ENCODE results near the gene WDR17.

Gene WDR17

DNA sequence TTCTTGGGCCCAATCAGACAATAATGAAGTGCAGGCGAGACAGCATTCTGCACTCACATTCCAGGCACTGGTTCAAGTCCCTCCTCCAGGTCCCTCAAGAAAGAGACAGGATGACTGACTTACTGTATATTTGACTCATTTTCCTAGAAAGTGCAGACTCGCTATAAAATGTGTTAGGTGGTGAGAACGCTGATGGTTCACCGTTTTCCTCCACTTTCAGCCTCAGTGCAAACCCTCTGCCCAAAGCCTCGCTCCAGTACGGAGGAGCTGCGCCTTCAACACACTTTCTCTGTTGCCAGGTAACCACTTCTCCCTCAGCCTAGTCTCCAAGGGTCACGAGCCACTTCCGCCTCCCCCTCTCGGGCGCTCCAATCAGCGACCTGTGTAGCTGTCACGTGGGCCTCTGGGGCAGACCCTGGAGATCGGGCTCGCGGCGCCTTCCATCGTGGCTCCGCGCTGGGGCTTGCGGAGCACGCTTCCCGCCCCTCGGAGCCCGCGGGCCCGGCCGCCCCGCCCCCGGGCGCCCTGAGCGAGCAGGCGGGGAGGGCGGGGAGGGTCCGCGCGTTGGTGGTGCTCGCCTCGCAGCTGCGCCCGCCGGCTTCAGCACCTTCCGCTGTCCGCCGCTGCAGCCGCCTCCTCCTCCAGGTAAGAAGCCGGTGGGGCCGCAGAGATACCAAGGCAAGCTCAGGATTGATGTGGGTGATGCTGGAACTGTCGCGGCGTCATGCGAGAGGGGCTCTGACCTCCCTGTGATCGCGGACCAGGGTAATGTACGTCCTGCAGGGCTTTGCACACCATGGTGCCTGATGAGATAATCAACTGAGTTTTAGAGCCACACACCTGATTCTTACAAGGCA is at the start of gene WDR17:
Gene WDR17 (plus strand): TSS at position 407 of the 857 bp plus-strand sequence. CDS start 45,740 bp downstream, outside the sequence.
- peak; percentile 66 for DNase-seq (ENCODE audit: low read depth in 2 of 2)

GRCh38 chr4:176016601-176017000 is 49.0 kb upstream of the WDR17 start:
- DNase-seq (ENCODE audit: low read depth in 2 of 2) = no peak

DNA sequence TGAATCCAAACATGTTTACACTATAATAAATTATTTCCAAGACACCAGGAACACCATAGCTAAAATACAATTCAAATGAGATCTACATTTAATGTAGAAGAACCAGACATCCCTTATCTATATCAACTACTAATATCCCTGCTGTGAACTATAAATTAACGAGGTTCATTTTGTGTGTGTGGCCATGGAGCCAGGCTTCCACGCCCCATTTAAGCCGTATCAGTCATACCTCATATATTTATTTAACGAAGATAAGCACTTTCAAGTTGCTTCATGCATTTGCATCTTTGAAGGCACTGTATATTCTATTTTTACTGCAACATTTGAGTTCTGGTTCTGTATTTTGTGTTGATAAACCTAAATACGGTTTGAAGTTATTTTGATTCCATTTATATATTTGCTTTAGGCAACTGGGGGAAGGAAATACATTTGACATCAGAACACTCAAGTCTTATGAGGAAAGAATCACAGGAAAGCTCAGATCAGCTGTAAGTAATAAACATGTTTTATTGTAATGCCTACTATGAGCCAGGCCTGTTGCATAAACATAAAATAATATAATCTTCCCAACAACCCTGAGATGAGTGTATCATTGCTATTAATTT is 45.1 kb upstream of the WDR17 start:
- DNase-seq (ENCODE audit: low read depth in 2 of 2) = no peak

DNA sequence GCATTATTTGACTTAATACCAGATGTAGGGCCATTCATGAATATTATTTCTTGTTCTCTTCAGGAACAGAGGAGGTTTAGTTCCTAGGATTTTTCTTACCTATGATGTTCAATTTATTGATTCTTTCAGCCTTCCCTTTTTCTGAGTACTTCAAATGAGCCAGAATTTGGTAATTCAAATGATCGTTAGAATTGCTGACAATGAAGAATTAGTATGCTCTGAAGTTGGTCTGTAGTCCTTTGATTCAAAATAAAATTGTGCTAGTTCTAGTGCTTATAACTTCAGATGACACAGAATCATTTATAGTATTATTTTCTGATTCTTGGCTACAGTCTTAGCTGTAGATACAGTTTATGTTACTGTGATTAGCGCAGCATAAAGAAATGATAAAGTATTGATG is 35.2 kb upstream of the WDR17 start:
- DNase-seq (ENCODE audit: low read depth in 2 of 2) = no peak

DNA sequence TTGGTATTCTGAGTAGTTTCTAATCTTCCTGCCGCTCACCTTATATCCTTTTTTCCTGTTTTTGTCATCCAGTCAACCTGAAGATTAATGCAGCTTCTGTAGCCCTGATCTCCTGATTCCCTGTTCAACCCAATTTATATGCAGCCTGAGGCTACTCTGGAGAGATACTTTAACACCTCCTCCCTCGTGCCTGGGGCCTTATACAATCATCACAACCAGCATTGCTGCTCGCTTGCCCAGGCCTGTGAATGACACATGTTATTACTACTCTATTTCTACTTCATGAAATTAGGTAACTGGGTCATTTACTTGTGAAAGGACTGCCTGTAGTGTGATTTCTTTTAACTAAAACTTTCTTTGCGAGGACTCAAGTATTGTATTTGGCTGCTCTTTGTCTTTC is 33.7 kb upstream of the WDR17 start:
- no peak for DNase-seq (ENCODE audit: low read depth in 2 of 2)

GRCh38 chr4:176032454-176032853 is 33.2 kb upstream of the WDR17 start:
- no peak for DNase-seq (ENCODE audit: low read depth in 2 of 2)

DNA sequence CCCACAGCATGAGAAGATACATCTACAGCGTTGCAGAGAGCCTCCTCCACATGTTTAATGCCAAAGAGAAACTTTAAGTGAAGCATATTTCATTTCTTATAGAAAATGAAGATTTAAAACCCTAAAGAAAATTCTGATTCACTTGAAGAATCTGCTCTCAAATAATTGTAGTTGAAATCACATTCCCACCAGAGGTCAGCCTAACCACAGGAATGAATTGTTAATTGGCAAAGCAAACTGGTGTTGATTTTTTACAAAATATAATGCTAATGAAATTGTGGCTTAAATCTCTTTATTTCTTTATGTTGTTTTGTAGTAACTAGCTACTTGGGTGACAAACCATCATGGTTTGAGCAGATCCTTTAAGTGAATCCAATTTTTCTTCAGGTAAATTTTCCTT is 31.1 kb upstream of the WDR17 start:
- no peak for DNase-seq (ENCODE audit: low read depth in 2 of 2)

GRCh38 chr4:176034936-176035335 is 30.7 kb upstream of the WDR17 start:
- no peak for DNase-seq (ENCODE audit: low read depth in 2 of 2)

DNA sequence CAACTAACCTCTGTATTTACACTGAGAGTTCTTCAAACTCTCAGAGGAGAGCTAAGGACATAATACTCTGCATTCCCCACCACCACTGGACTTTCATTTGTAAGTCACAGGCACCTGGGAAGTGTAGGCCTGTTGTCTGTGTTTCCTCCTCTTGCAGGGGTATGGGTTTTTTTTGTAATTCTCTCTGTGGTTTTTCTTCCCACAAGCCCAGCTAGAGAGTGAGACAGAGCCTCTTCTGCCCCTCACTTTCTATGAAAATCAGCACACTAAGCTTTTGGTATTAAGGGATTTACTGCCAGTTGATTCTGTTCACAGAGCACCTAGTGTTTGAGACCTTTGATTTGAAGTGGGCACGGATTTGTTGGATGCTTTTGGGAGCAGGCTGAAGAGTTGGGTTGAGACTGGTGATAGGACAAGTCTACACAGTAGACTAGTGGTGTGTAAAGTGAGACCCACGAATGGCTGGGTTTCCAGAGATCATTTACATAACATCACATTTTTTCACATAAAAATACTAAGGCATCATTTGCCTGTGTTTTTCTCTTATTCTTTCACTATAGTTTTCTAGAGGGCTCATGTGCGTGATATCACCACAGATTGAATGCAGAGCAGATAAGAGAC is 28.9 kb upstream of the WDR17 start:
- DNase-seq (ENCODE audit: low read depth in 2 of 2) = no peak

DNA sequence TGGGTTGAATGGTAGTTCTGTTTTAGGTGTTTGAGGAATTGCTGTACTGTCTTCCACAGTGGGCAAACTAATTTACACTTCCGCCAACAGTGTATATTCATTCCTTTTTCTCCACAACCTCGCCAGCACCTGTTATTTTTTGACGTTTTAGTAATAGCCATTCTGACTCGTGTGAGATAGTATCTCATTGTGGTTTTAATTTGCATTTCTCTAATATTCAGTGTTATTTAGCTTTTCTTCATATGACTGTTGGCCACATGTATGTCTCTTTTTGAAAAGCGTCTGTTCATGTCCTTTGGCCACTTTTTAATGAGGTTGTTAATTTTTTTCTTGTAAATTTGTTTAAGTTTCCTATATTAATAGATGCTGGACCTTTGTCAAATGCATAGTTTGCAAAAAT is 26.9 kb upstream of the WDR17 start:
- no peak for DNase-seq (ENCODE audit: low read depth in 2 of 2)

DNA sequence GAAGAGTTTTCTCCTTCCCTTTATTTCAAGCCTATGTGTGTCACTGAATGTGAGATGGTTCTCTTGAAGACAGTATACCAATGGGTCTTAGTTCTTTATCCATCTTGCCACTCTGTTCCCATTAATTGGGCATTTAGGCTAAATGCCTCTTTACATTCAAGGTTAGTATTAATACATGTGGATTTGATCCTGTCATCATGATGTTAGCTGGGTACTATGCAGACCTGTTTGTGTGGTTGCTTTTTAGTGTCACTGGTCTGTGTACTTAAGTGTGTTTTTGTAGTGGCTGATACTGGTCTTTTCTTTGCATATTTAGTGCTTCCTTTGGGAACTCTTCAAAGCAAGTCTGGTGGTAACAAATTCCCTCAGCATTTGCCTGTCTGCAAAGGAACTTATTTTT is 23.4 kb upstream of the WDR17 start:
- no peak for DNase-seq (ENCODE audit: low read depth in 2 of 2)

DNA sequence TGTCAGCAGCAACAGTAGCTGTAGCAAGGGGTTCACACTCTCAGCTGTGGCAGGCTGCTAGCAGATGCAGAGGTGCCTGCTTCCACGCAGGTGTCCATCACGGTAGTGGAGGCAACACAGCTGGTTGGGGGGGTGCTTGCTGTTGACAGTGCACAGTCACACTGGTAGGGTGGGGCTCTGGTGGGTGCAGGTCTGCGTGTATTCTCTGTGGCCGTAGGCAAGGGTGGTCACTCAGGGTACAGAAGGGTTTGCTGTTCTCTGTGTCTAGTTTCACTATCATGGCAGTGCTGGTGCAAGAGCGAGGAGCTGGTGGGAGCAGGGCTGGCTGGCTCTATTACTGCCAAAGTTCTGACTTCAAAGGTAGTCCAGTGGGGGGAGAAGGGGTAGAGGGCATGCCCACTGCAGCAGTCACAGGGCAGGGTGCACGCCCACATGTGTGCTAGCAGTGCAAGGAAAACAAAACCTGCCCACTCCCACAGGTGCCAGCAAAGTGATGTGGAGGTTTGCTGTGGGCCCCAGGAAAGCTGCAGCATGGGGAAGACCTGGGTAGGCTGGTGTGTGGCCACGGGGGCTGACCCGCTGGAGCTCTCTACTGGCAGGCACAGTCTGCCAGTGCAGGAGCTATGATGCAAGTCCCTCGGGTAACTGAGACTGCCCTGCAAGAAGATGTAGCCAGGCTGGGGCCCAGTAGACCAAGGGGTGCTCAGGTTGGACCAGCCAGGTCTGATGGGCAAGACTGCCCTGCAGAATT is 21.6 kb upstream of the WDR17 start:
- DNase-seq (ENCODE audit: low read depth in 2 of 2) = no peak

DNA sequence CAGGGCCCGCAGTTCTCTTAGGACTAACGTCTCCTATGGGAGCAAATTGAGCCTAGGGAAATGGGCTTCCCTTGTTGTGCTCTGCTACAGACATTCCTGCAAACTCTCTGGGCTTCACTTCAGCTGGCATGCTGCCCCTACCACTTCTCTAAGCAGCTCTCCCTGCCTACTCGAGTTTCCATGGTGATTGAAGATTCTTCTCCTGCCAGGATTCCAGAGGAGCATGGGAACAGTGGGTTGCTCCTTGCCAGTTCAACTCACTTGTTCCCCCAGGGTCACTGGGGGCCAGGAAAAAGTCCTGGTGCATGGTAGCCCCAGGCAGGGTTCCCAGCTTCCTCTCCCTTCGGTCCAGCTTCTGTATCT is 21.1 kb upstream of the WDR17 start:
- no peak for DNase-seq (ENCODE audit: low read depth in 2 of 2)

- no peak for DNase-seq (ENCODE audit: low read depth in 2 of 2)
These were observed 17.0 kb upstream of the WDR17 start for GRCh38 chr4:176048631-176049030.

GRCh38 chr4:176052744-176053143 is 12.9 kb upstream of the WDR17 start:
- DNase-seq (ENCODE audit: low read depth in 2 of 2) = no peak

- DNase-seq (ENCODE audit: low read depth in 2 of 2) = no peak
These were observed 11.9 kb upstream of the WDR17 start for GRCh38 chr4:176053785-176054184.

DNA sequence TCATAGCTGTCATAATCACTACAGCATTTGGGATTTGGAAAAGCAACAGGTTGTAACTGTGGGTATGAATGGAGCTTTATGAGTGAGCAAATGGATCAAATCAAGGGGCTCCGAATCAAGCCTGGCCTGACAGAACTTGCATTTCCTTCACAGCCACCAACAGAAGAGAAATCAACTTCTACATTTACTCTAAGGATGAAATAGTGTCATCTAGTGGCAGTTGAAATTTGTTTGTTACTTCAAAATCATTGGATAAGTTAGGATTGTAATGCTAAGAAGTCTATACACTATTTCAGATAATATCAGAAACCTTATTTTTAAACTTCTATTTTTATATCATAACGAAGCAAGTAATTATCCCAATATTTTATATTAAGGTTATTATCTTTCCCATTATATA is 10.7 kb upstream of the WDR17 start:
- no peak for DNase-seq (ENCODE audit: low read depth in 2 of 2)

DNA sequence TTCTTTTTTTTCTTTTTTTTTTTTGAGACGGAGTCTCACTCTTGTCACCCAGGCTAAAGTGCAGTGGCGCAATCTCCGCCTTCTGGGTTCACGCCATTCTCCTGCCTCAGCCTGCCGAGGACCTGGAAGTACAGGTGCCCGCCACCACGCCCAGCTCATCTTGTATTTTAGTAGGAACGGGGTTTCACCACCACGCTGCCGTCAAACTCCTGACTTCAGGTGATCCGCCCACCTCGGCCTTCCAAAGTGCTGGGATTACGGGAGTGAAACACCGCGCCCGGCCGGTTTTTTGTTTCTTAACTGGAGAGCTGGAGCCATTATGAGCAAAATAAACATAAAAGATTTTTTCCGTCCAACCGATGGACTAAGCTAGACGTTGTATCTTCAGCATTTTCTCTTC is 1.9 kb upstream of the WDR17 start:
- DNase-seq (ENCODE audit: low read depth in 2 of 2) = no peak

- no peak for DNase-seq (ENCODE audit: low read depth in 2 of 2)
These were observed 1.1 kb upstream of the WDR17 start for GRCh38 chr4:176064539-176064938.

DNA sequence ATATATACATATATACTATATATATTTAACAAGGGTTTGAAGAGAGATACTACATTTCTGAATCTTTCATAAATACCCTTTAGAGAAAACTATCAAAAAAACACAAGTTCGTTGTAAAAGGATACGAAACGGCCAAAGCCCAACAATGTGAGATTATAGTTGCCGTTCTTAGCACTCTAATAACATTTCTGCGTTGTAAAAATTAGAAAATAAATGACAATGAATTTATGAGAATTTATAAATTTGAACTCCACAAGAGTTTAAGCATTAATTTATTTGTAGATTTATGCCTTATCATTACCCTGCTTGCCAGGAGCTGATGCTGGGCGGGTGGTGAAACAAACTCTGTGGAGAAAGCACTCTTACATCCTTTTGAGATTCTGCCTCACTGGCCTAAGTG is 1.1 kb downstream of the WDR17 start:
- DNase-seq (ENCODE audit: low read depth in 2 of 2) = no peak

GRCh38 chr4:176077561-176077960 is 11.9 kb downstream of the WDR17 start:
- no peak for DNase-seq (ENCODE audit: low read depth in 2 of 2)

- no peak for DNase-seq (ENCODE audit: low read depth in 2 of 2)
These were observed 19.1 kb downstream of the WDR17 start for GRCh38 chr4:176084769-176085168.

Measured in stimulated activated CD8-positive, alpha-beta memory T cell treated with anti-CD3 and anti-CD28 coated beads, Interleukin-2, amount 100 ng/mL, for 48 hours (primary cell).